ENCODE measurements around the gene MAD2L2. TPM values are rescaled to one million over a fixed set of nuclear protein-coding genes. Genes with fewer than 3 reads are reported as not detected.

Gene MAD2L2
- total RNA-seq, 4 donors from 2014 or later: 10.0 to 50.3 (median 11.5) TPM

DNA sequence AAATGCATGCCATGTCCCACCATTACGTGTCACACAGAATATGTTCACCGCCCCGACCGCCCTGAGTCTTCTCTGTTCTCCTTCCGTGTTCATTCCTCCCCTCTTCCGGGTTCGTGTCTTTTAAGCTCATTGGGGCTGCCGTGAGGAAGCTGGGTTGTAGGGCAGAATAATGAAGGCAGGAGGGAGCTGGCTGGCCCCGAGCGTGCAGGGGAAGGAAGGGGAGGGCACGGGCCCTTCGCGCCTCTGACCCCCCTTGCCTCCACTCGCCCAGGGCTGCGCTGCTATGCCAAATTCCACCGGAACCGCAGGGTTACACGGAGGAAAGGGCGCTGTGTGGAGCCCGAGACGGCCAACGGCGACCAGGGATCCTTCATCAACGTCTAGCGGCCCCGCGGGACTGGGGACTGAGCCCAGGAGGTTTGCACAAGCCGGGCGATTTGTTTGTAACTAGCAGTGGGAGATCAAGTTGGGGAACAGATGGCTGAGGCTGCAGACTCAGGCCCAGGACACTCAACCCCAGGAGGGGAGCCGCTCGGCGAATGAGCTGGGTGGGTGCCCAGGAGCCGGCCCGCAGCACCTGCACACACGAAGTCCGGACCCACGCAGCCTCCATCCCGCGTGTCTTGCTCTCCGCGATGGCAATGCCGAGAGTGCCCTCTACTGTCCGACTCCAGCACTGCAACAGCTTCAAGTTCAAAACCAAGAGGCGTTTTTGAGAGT is 38.5 kb upstream of the MAD2L2 start:
- H3K9me3 ChIP-seq: no peaks in the 10 kb centered on the region
- no peaks in the 10 kb centered on the region for H3K36me3 ChIP-seq
- H3K4me1 ChIP-seq: no peaks in the 10 kb centered on the region
- peak overlapping the region; percentile 57 to 91 (median 74) for H3K27ac ChIP-seq
- peak overlapping the region; percentile 35 to 56 (median 48) for H3K4me3 ChIP-seq
- H3K27me3 ChIP-seq: no peaks in the 10 kb centered on the region
- TF ChIP-seq, protein P1, sequence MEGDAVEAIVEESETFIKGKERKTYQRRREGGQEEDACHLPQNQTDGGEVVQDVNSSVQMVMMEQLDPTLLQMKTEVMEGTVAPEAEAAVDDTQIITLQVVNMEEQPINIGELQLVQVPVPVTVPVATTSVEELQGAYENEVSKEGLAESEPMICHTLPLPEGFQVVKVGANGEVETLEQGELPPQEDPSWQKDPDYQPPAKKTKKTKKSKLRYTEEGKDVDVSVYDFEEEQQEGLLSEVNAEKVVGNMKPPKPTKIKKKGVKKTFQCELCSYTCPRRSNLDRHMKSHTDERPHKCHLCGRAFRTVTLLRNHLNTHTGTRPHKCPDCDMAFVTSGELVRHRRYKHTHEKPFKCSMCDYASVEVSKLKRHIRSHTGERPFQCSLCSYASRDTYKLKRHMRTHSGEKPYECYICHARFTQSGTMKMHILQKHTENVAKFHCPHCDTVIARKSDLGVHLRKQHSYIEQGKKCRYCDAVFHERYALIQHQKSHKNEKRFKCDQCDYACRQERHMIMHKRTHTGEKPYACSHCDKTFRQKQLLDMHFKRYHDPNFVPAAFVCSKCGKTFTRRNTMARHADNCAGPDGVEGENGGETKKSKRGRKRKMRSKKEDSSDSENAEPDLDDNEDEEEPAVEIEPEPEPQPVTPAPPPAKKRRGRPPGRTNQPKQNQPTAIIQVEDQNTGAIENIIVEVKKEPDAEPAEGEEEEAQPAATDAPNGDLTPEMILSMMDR (IDR thresholded peaks at IDR 0.05): peak; percentile 86 to 96 (median 90)
- no peak for TF ChIP-seq POLR2A (IDR thresholded peaks at IDR 0.05)
- DNase-seq: peak; percentile 85 to 96 (median 94)

DNA sequence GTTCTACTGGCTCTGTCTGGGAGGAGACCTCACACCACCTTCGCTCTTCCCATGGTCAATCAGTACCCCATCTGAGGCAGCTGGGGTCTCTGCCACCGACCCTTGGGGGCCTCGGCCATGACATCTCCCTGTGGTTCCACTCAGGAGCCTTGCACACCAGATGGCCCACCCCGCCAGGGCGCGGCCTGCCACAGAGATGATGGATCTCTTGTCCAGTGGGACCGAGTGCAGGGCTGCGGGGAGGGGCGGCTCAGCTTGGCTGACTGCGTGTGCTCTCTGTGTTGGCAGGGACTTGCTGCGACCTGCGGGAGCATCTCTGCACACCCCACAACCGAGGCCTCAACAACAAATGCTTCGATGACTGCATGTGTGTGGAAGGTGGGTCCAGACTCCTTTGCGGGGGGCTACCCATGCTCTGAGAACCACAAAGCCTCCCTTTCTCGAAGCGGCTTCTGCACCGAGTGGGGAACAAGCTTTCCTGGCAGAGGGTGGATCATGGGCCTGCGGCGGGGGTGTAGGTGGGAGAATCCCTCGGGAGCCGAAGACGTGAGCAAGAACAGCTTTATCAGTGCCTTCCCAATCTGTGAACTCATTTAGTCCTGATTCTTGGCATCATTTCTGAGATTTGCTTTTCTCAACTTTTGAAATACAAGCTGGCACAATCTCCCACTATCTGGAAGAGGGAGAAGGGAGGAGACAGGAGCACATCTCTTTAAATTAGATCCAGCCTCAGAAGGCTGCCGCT is 34.1 kb upstream of the MAD2L2 start:
- DNase-seq: no peak
- TF ChIP-seq, protein P1 (IDR thresholded peaks at IDR 0.05): no peak
- TF ChIP-seq POLR2A (IDR thresholded peaks at IDR 0.05): no peak
- H3K4me3 ChIP-seq: no peak overlapping the region

GRCh38 chr1:11713095-11713494 is 32.1 kb upstream of the MAD2L2 start:
- no peak for TF ChIP-seq POLR2A (IDR thresholded peaks at IDR 0.05)
- TF ChIP-seq, protein P1 (IDR thresholded peaks at IDR 0.05): no peak
- Histone ChIP-seq H3K27ac (no peak overlapping the region), H3K4me3 (no peak overlapping the region), H3K9me3 (no peaks in the 10 kb centered on the region), H3K27me3 (no peaks in the 10 kb centered on the region), H3K4me1 (no peaks in the 10 kb centered on the region), H3K36me3 (no peaks in the 10 kb centered on the region)
- DNase-seq: no peak

More for the DNA sequence above, 34.1 kb upstream of the MAD2L2 start:
- Histone ChIP-seq H3K27me3 (no peaks in the 10 kb centered on the region), H3K4me1 (no peaks in the 10 kb centered on the region), H3K27ac (no peak overlapping the region), H3K9me3 (no peaks in the 10 kb centered on the region), H3K36me3 (no peaks in the 10 kb centered on the region)

DNA sequence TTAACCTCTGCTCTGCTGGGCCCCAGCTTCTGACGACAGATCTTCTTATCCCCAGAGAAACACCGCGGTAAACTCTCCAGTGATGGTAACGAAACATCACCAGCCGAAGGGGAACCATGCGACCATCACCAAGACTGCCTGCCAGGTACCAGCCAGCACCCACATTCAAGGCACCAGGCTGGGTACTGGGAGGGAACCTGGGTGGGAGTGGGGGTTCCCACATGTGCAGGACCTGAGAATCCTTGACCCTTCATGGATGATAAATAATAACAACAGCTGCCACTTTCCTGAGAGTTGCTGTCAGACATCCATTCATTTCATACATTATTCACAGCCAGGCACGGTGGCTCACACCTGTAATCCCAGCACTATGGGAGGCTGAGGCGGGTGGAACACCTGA is 31.3 kb upstream of the MAD2L2 start:
- TF ChIP-seq POLR2A (IDR thresholded peaks at IDR 0.05): no peak
- TF ChIP-seq, protein P1 (IDR thresholded peaks at IDR 0.05): no peak
- H3K4me1 ChIP-seq: no peaks in the 10 kb centered on the region
- H3K9me3 ChIP-seq: no peaks in the 10 kb centered on the region
- no peak for DNase-seq
- no peaks in the 10 kb centered on the region for H3K36me3 ChIP-seq
- H3K27ac ChIP-seq: no peak overlapping the region
- H3K27me3 ChIP-seq: no peaks in the 10 kb centered on the region
- no peak overlapping the region for H3K4me3 ChIP-seq

DNA sequence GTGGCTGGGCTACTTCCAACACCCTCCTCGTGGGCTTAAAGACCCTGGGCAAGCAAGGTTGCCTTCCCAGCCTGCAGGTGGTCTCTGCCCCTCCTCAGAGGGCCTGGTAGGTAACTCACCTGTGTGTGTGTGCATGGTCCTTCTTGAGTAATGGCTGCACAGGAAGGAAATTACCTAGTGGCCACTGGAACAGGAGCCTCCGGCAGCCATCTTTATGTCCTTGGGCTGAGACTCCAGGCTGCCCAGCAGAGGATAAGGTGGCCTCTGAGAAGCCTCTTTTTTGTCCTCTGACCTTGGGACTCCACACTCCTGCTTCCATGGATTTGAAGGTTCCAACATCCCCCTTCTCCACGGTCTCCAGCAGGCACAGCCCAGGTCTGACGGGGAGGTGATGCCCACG is 30.5 kb upstream of the MAD2L2 start:
- TF ChIP-seq, protein P1 (IDR thresholded peaks at IDR 0.05): no peak
- TF ChIP-seq POLR2A (IDR thresholded peaks at IDR 0.05): no peak

More for the DNA sequence above, 30.5 kb upstream of the MAD2L2 start:
- no peak for DNase-seq
- Histone ChIP-seq H3K36me3 (no peaks in the 10 kb centered on the region), H3K9me3 (no peaks in the 10 kb centered on the region), H3K4me1 (no peaks in the 10 kb centered on the region), H3K4me3 (no peak overlapping the region), H3K27me3 (no peaks in the 10 kb centered on the region), H3K27ac (no peak overlapping the region)
